Lower lobe of right lung (tissue), 2 donors: ENCODE results near the gene HUWE1. TPM values are rescaled to one million over a fixed set of nuclear protein-coding genes. Genes with fewer than 3 reads are reported as not detected.
"Not testable (repeated sequence)": the region's sequence is repeated elsewhere in the genome, so short reads cannot be mapped to it uniquely, and the experiment has no call there.

ENCODE experiments used
- ATAC-seq, 2 donors: fragments of 200-7000 bp; cut with Tn5 transposase; one replicate each; pipeline ENCODE4 v1.9.1; 2020 to 2022; ENCODE audit warnings: mild to moderate bottlenecking in 2 of 2, moderate library complexity in 2 of 2
- DNase-seq: peaks from one replicate; pipeline ENCODE4 v3.0.0-alpha.2; 2020
- H3K27ac ChIP-seq: fragments of 200-600 bp; one replicate; pipeline ENCODE4 v1.8.0; 2022
- H3K27me3 ChIP-seq: fragments of 200-600 bp; one replicate; pipeline ENCODE4 v1.8.0; 2022; ENCODE audit warnings: low read depth
- H3K36me3 ChIP-seq: fragments of 200-600 bp; one replicate; pipeline ENCODE4 v1.8.0; 2022; ENCODE audit warnings: mild to moderate bottlenecking
- H3K4me1 ChIP-seq: fragments of 200-600 bp; one replicate; pipeline ENCODE4 v1.8.0; 2022
- H3K4me3 ChIP-seq: fragments of 200-600 bp; one replicate; pipeline ENCODE4 v1.8.0; 2022; ENCODE audit warnings: mild to moderate bottlenecking
- H3K9me3 ChIP-seq: fragments of 200-600 bp; one replicate; pipeline ENCODE4 v1.8.0; 2022
- intact Hi-C: fragments of 100-400 bp; cut with DNase I; formaldehyde crosslinking; loops from one replicate; pipeline ENCODE4 v1.11.0; 2022
- microRNA-seq: library from miRNA; unstranded; fragments of <30 nt; microRNA quantifications from one replicate; pipeline ENCODE4 v1.2.0, GENCODE V29; 2020; ENCODE audit warnings: borderline number of aligned reads
- total RNA-seq: library from RNA; stranded (reverse); fragmentation: NEBNext Ultra II Directional; extraction: Animal tissue kit (Norgen Biotek cat#: 25700); gene quantifications from one replicate; pipeline ENCODE4 v1.2.1, GENCODE V29; 2021
- TF ChIP-seq, protein P1 (sequence below): fragments of 200-600 bp; IDR thresholded peaks from one replicate; pipeline ENCODE4 v1.8.0; 2022; ENCODE audit warnings: antibody characterized with exemption, mild to moderate bottlenecking
- donor health status: DM: no; HTN: yes; CAD: no; lungs with severe emphysema.

The HUWE1 gene
- total RNA-seq, 1 donor from 2014 or later: 162 TPM

- Histone ChIP-seq H3K27me3 (no peaks in the 10 kb centered on the region), H3K4me1 (no peaks in the 10 kb centered on the region), H3K27ac (no peak overlapping the region), H3K9me3 (no peaks in the 10 kb centered on the region), H3K4me3 (no peak overlapping the region), H3K36me3 (no peaks in the 10 kb centered on the region)
- ATAC-seq: no peak
- peak; percentile 39 for DNase-seq
- intact Hi-C loops: no loop called here
- TF ChIP-seq, protein P1, sequence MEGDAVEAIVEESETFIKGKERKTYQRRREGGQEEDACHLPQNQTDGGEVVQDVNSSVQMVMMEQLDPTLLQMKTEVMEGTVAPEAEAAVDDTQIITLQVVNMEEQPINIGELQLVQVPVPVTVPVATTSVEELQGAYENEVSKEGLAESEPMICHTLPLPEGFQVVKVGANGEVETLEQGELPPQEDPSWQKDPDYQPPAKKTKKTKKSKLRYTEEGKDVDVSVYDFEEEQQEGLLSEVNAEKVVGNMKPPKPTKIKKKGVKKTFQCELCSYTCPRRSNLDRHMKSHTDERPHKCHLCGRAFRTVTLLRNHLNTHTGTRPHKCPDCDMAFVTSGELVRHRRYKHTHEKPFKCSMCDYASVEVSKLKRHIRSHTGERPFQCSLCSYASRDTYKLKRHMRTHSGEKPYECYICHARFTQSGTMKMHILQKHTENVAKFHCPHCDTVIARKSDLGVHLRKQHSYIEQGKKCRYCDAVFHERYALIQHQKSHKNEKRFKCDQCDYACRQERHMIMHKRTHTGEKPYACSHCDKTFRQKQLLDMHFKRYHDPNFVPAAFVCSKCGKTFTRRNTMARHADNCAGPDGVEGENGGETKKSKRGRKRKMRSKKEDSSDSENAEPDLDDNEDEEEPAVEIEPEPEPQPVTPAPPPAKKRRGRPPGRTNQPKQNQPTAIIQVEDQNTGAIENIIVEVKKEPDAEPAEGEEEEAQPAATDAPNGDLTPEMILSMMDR: no peak
These were observed 175.2 kb downstream of the HUWE1 start for GRCh38 chrX:53511322-53511721.

DNA sequence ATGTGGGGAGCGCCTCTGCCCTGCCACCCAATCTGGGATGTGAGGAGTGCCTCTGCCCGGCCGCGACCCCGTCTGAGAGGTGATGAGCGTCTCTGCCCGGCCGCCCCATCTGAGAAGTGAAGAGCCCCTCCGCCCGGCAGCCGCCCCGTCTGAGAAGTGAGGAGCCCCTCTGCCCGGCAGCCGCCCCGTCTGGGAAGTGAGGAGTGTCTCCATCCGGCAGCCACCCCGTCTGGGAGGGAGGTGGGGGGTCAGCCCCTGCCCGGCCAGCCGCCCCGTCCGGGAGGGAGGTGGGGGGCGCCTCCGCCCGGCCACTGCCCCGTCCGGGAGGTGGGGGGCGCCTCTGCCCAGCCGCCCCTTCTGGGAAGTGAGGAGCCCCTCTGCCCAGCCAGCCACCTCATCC is 182.5 kb downstream of the HUWE1 start:
- H3K27me3 ChIP-seq, ATAC-seq, H3K4me1 ChIP-seq, H3K4me3 ChIP-seq, DNase-seq, H3K9me3 ChIP-seq, H3K27ac ChIP-seq, intact Hi-C loops, H3K36me3 ChIP-seq: not testable (repeated sequence)

GRCh38 chrX:53494436-53494835 is 192.1 kb downstream of the HUWE1 start:
- DNase-seq (no peak), ATAC-seq (no peak)
- TF ChIP-seq, protein P1: no peak
- intact Hi-C loops: no loop called here
- H3K27ac ChIP-seq: no peak overlapping the region
- H3K4me1 ChIP-seq: no peaks in the 10 kb centered on the region
- H3K9me3 ChIP-seq: no peaks in the 10 kb centered on the region
- H3K36me3 ChIP-seq: no peaks in the 10 kb centered on the region
- H3K27me3 ChIP-seq: no peaks in the 10 kb centered on the region
- H3K4me3 ChIP-seq: no peak overlapping the region

- Histone ChIP-seq H3K27ac (no peak overlapping the region), H3K36me3 (no peaks in the 10 kb centered on the region), H3K4me3 (no peak overlapping the region), H3K9me3 (no peaks in the 10 kb centered on the region), H3K4me1 (no peaks in the 10 kb centered on the region), H3K27me3 (no peaks in the 10 kb centered on the region)
- TF ChIP-seq, protein P1: no peak
- DNase-seq (no peak), ATAC-seq (no peak)
- intact Hi-C loops: no loop called here
These were observed 200.2 kb downstream of the HUWE1 start for GRCh38 chrX:53486285-53486684.

DNA sequence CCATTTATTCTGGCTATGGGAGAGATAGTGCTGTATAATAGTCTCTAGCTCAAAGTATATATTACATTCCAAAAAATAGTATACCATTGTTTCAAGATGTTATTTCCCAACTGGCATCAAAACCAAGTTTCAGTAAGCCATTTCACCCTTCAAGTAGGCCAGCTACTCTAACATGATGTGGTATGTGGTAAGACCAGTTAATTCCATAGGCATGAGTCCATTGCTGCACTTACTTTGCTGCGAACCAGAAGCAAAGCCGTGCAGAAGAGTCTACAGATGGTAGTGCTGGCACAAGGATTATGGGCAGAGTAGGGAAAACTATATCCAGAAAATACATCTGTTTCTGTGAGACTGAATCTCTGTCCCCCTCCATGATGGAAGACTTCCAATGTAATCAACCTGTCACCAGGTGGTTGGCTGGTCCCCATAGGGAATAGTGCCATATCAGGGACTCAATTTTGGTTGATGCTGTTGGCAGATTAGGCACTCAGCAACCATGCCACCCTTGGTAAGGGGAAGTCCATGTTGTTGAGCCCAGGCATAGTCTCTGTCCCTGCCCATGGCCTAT is 202.6 kb downstream of the HUWE1 start:
- Histone ChIP-seq H3K4me1 (no peaks in the 10 kb centered on the region), H3K36me3 (no peaks in the 10 kb centered on the region), H3K27ac (no peak overlapping the region), H3K27me3 (no peaks in the 10 kb centered on the region), H3K9me3 (no peaks in the 10 kb centered on the region), H3K4me3 (no peak overlapping the region)
- TF ChIP-seq, protein P1: no peak
- DNase-seq: no peak
- intact Hi-C loops: no loop called here
- no peak for ATAC-seq

DNA sequence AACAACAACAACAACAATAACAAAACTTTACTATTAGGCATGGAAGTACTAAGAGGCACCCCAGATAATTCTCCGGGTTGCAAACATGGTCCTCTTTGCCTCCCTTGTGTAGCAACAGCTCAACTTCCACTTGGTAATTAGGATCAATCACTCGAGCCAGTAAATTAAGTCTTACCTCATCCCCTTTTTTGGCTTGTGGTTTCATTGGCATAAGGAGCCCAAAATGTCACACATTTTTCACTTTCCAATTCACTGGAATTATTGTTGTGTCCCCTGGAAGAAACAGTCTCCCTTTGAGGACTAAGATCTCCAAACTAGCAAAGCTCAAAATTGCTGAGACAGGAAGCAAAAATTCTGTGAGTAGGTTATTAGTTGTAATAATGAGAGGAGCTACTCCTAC is 203.1 kb downstream of the HUWE1 start:
- intact Hi-C loops: no loop called here
- no peak overlapping the region for H3K4me3 ChIP-seq
- no peaks in the 10 kb centered on the region for H3K4me1 ChIP-seq
- H3K27ac ChIP-seq: no peak overlapping the region
- TF ChIP-seq, protein P1: no peak
- H3K9me3 ChIP-seq: no peaks in the 10 kb centered on the region
- no peak for ATAC-seq
- H3K36me3 ChIP-seq: no peaks in the 10 kb centered on the region
- DNase-seq: no peak
- H3K27me3 ChIP-seq: no peaks in the 10 kb centered on the region

Small RNA genes lying within 50 kb of the gene (microRNA-seq; reads per million reads assigned to microRNA genes)
- gene MIR98 (2,865 reads per million, percentile 87 among the genes with 10 or more reads in this experiment), gene MIRLET7F2 (3,230 reads per million, percentile 89 among the genes with 10 or more reads in this experiment)
